Measurements from ENCODE around the gene GSTM4. TPM values are rescaled to one million over a fixed set of nuclear protein-coding genes. Genes with fewer than 3 reads are reported as not detected.
"Not testable (repeated sequence)": the region's sequence is repeated elsewhere in the genome, so short reads cannot be mapped to it uniquely, and the experiment has no call there.

GSTM4 gene
- total RNA-seq, 1 donor from 2014 or later, result 10.4 TPM

- Histone ChIP-seq H3K27ac (ENCODE audit: low read depth, low read length) (no peak overlapping the region), H3K9me3 (ENCODE audit: control insufficient read depth in 3 of 3, low read length in 3 of 3) (no peaks in the 10 kb centered on the region), H3K36me3 (ENCODE audit: control insufficient read depth in 3 of 3, insufficient read depth in 3 of 3, low read length in 3 of 3) (no peaks in the 10 kb centered on the region), H3K4me3 (ENCODE audit: low read length in 3 of 3) (no peak overlapping the region), H3K9ac (ENCODE audit: low read depth in 1 of 3, low read length in 3 of 3) (no peak overlapping the region), H3K4me1 (ENCODE audit: control insufficient read depth in 3 of 3, insufficient read depth in 3 of 3, low read length in 3 of 3) (peaks cover 6 to 15% (median 13%) of the 10 kb centered on the region in 3 donors), H3K27me3 (ENCODE audit: control insufficient read depth in 3 of 3, insufficient read depth in 3 of 3, low read length in 3 of 3) (no peaks in the 10 kb centered on the region)
Observed at GRCh38 chr1:109650609-109651008, 5.3 kb upstream of the GSTM4 start.

- H3K9ac ChIP-seq (ENCODE audit: low read depth in 1 of 3, low read length in 3 of 3), result no peak overlapping the region
- peaks cover 12 to 31% (median 20%) of the 10 kb centered on the region in 3 donors for H3K4me1 ChIP-seq (ENCODE audit: control insufficient read depth in 3 of 3, insufficient read depth in 3 of 3, low read length in 3 of 3)
- H3K4me3 ChIP-seq (ENCODE audit: low read length in 3 of 3), result no peak overlapping the region
- no peak overlapping the region for H3K27ac ChIP-seq (ENCODE audit: low read depth, low read length)
- no peaks in the 10 kb centered on the region for H3K9me3 ChIP-seq (ENCODE audit: control insufficient read depth in 3 of 3, low read length in 3 of 3)
- peaks cover 0 to 2% (median 0%) of the 10 kb centered on the region in 3 donors for H3K36me3 ChIP-seq (ENCODE audit: control insufficient read depth in 3 of 3, insufficient read depth in 3 of 3, low read length in 3 of 3)
- H3K27me3 ChIP-seq (ENCODE audit: control insufficient read depth in 3 of 3, insufficient read depth in 3 of 3, low read length in 3 of 3), result no peaks in the 10 kb centered on the region
Observed at GRCh38 chr1:109652402-109652801, 3.5 kb upstream of the GSTM4 start.

GRCh38 chr1:109653306-109653705 lies 2.6 kb upstream of the GSTM4 start:
- H3K4me3 ChIP-seq (ENCODE audit: low read length in 3 of 3), result no peak overlapping the region
- H3K27me3 ChIP-seq (ENCODE audit: control insufficient read depth in 3 of 3, insufficient read depth in 3 of 3, low read length in 3 of 3), result no peaks in the 10 kb centered on the region
- no peak overlapping the region for H3K9ac ChIP-seq (ENCODE audit: low read depth in 1 of 3, low read length in 3 of 3)
- no peaks in the 10 kb centered on the region for H3K9me3 ChIP-seq (ENCODE audit: control insufficient read depth in 3 of 3, low read length in 3 of 3)
- H3K4me1 ChIP-seq (ENCODE audit: control insufficient read depth in 3 of 3, insufficient read depth in 3 of 3, low read length in 3 of 3), result peaks cover 16 to 37% (median 20%) of the 10 kb centered on the region in 3 donors
- H3K36me3 ChIP-seq (ENCODE audit: control insufficient read depth in 3 of 3, insufficient read depth in 3 of 3, low read length in 3 of 3), result peaks cover 0 to 10% (median 3%) of the 10 kb centered on the region in 3 donors
- H3K27ac ChIP-seq (ENCODE audit: low read depth, low read length), result no peak overlapping the region

- H3K27me3 ChIP-seq (ENCODE audit: control insufficient read depth in 3 of 3, insufficient read depth in 3 of 3, low read length in 3 of 3), result no peaks in the 10 kb centered on the region
- H3K4me3 ChIP-seq (ENCODE audit: low read length in 3 of 3), result no peak overlapping the region
- H3K27ac ChIP-seq (ENCODE audit: low read depth, low read length), result peak overlapping the region; percentile 83
- peak overlapping the region in 1 of 3 donors; percentile 25 for H3K9ac ChIP-seq (ENCODE audit: low read depth in 1 of 3, low read length in 3 of 3)
- no peaks in the 10 kb centered on the region for H3K9me3 ChIP-seq (ENCODE audit: control insufficient read depth in 3 of 3, low read length in 3 of 3)
- peaks cover 2 to 20% (median 6%) of the 10 kb centered on the region in 3 donors for H3K36me3 ChIP-seq (ENCODE audit: control insufficient read depth in 3 of 3, insufficient read depth in 3 of 3, low read length in 3 of 3)
- H3K4me1 ChIP-seq (ENCODE audit: control insufficient read depth in 3 of 3, insufficient read depth in 3 of 3, low read length in 3 of 3), result peaks cover 19 to 40% (median 23%) of the 10 kb centered on the region in 3 donors
Observed at GRCh38 chr1:109654519-109654918, 1.4 kb upstream of the GSTM4 start.

- Histone ChIP-seq H3K9me3 (ENCODE audit: control insufficient read depth in 3 of 3, low read length in 3 of 3) (no peaks in the 10 kb centered on the region), H3K27me3 (ENCODE audit: control insufficient read depth in 3 of 3, insufficient read depth in 3 of 3, low read length in 3 of 3) (no peaks in the 10 kb centered on the region), H3K27ac (ENCODE audit: low read depth, low read length) (no peak overlapping the region), H3K36me3 (ENCODE audit: control insufficient read depth in 3 of 3, insufficient read depth in 3 of 3, low read length in 3 of 3) (peaks cover 21 to 34% (median 29%) of the 10 kb centered on the region in 3 donors), H3K4me1 (ENCODE audit: control insufficient read depth in 3 of 3, insufficient read depth in 3 of 3, low read length in 3 of 3) (peaks cover 19 to 40% (median 23%) of the 10 kb centered on the region in 3 donors), H3K4me3 (ENCODE audit: low read length in 3 of 3) (no peak overlapping the region), H3K9ac (ENCODE audit: low read depth in 1 of 3, low read length in 3 of 3) (no peak overlapping the region)
Observed at GRCh38 chr1:109657395-109657794, 1.5 kb downstream of the GSTM4 start.

GRCh38 chr1:109657970-109658369 lies 2.1 kb downstream of the GSTM4 start:
- H3K4me1 ChIP-seq (ENCODE audit: control insufficient read depth in 3 of 3, insufficient read depth in 3 of 3, low read length in 3 of 3), result peaks cover 19 to 40% (median 24%) of the 10 kb centered on the region in 3 donors
- H3K27me3 ChIP-seq (ENCODE audit: control insufficient read depth in 3 of 3, insufficient read depth in 3 of 3, low read length in 3 of 3), result no peaks in the 10 kb centered on the region
- peaks cover 22 to 34% (median 29%) of the 10 kb centered on the region in 3 donors for H3K36me3 ChIP-seq (ENCODE audit: control insufficient read depth in 3 of 3, insufficient read depth in 3 of 3, low read length in 3 of 3)
- H3K9me3 ChIP-seq (ENCODE audit: control insufficient read depth in 3 of 3, low read length in 3 of 3), result no peaks in the 10 kb centered on the region
- no peak overlapping the region for H3K4me3 ChIP-seq (ENCODE audit: low read length in 3 of 3)
- no peak overlapping the region for H3K27ac ChIP-seq (ENCODE audit: low read depth, low read length)
- H3K9ac ChIP-seq (ENCODE audit: low read depth in 1 of 3, low read length in 3 of 3), result peak overlapping the region in 1 of 3 donors; percentile 19

GRCh38 chr1:109658533-109659042 lies 2.7 kb downstream of the GSTM4 start:
- peaks cover 22 to 34% (median 29%) of the 10 kb centered on the region in 3 donors for H3K36me3 ChIP-seq (ENCODE audit: control insufficient read depth in 3 of 3, insufficient read depth in 3 of 3, low read length in 3 of 3)

GRCh38 chr1:109659145-109659544 lies 3.2 kb downstream of the GSTM4 start:
- Histone ChIP-seq H3K4me1 (ENCODE audit: control insufficient read depth in 3 of 3, insufficient read depth in 3 of 3, low read length in 3 of 3) (peaks cover 22 to 46% (median 28%) of the 10 kb centered on the region in 3 donors), H3K27ac (ENCODE audit: low read depth, low read length) (no peak overlapping the region), H3K9me3 (ENCODE audit: control insufficient read depth in 3 of 3, low read length in 3 of 3) (no peaks in the 10 kb centered on the region), H3K9ac (ENCODE audit: low read depth in 1 of 3, low read length in 3 of 3) (no peak overlapping the region), H3K27me3 (ENCODE audit: control insufficient read depth in 3 of 3, insufficient read depth in 3 of 3, low read length in 3 of 3) (no peaks in the 10 kb centered on the region), H3K36me3 (ENCODE audit: control insufficient read depth in 3 of 3, insufficient read depth in 3 of 3, low read length in 3 of 3) (peaks cover 22 to 34% (median 29%) of the 10 kb centered on the region in 3 donors), H3K4me3 (ENCODE audit: low read length in 3 of 3) (no peak overlapping the region)

More at GRCh38 chr1:109658533-109659042, 2.7 kb downstream of the GSTM4 start:
- Histone ChIP-seq H3K9me3 (ENCODE audit: control insufficient read depth in 3 of 3, low read length in 3 of 3) (no peaks in the 10 kb centered on the region), H3K27me3 (ENCODE audit: control insufficient read depth in 3 of 3, insufficient read depth in 3 of 3, low read length in 3 of 3) (no peaks in the 10 kb centered on the region), H3K4me1 (ENCODE audit: control insufficient read depth in 3 of 3, insufficient read depth in 3 of 3, low read length in 3 of 3) (peaks cover 19 to 42% (median 24%) of the 10 kb centered on the region in 3 donors), H3K4me3 (ENCODE audit: low read length in 3 of 3) (no peak overlapping the region), H3K9ac (ENCODE audit: low read depth in 1 of 3, low read length in 3 of 3) (peak overlapping the region in 1 of 3 donors; percentile 19), H3K27ac (ENCODE audit: low read depth, low read length) (no peak overlapping the region)

GRCh38 chr1:109659997-109660690 lies 4.2 kb downstream of the GSTM4 start:
- Histone ChIP-seq H3K4me1 (ENCODE audit: control insufficient read depth in 3 of 3, insufficient read depth in 3 of 3, low read length in 3 of 3) (peaks cover 20 to 36% (median 20%) of the 10 kb centered on the region in 3 donors), H3K27me3 (ENCODE audit: control insufficient read depth in 3 of 3, insufficient read depth in 3 of 3, low read length in 3 of 3) (no peaks in the 10 kb centered on the region), H3K27ac (ENCODE audit: low read depth, low read length) (no peak overlapping the region), H3K36me3 (ENCODE audit: control insufficient read depth in 3 of 3, insufficient read depth in 3 of 3, low read length in 3 of 3) (peaks cover 22 to 34% (median 29%) of the 10 kb centered on the region in 3 donors), H3K9me3 (ENCODE audit: control insufficient read depth in 3 of 3, low read length in 3 of 3) (no peaks in the 10 kb centered on the region), H3K9ac (ENCODE audit: low read depth in 1 of 3, low read length in 3 of 3) (no peak overlapping the region), H3K4me3 (ENCODE audit: low read length in 3 of 3) (no peak overlapping the region)

- H3K4me3 ChIP-seq (ENCODE audit: low read length in 3 of 3); H3K9ac ChIP-seq (ENCODE audit: low read depth in 1 of 3, low read length in 3 of 3); H3K27ac ChIP-seq (ENCODE audit: low read depth, low read length); H3K9me3 ChIP-seq (ENCODE audit: control insufficient read depth in 3 of 3, low read length in 3 of 3); H3K27me3 ChIP-seq (ENCODE audit: control insufficient read depth in 3 of 3, insufficient read depth in 3 of 3, low read length in 3 of 3): not testable (repeated sequence)
- peaks cover 15 to 31% (median 15%) of the 10 kb centered on the region in 3 donors for H3K4me1 ChIP-seq (ENCODE audit: control insufficient read depth in 3 of 3, insufficient read depth in 3 of 3, low read length in 3 of 3)
- peaks cover 22 to 34% (median 29%) of the 10 kb centered on the region in 3 donors for H3K36me3 ChIP-seq (ENCODE audit: control insufficient read depth in 3 of 3, insufficient read depth in 3 of 3, low read length in 3 of 3)
Observed at GRCh38 chr1:109660691-109661026, 4.8 kb downstream of the GSTM4 start.

Data from skeletal muscle tissue (tissue), 4 donors.